Osteoblast (primary cell): ENCODE data around the gene BTBD2. TPM values are rescaled to one million over a fixed set of nuclear protein-coding genes. Genes with fewer than 3 reads are reported as not detected.

Source experiments
- DNase-seq: peaks from one replicate; pipeline ENCODE4 v3.0.0; 2011; ENCODE audit warnings: low spot score, mixed read lengths; ENCODE audit not compliant: insufficient read length; ENCODE audit errors: missing footprints
- H2AFZ ChIP-seq: 2 replicates; pipeline ENCODE4 v1.6.0; 2011; ENCODE audit warnings: mild to moderate bottlenecking, low read length
- H3K27ac ChIP-seq: 2 replicates; pipeline ENCODE4 v1.5.1; 2011; ENCODE audit warnings: mild to moderate bottlenecking, low read depth, low read length, moderate library complexity
- H3K27me3 ChIP-seq: 2 replicates; pipeline ENCODE4 v1.6.0; 2012; ENCODE audit warnings: mild to moderate bottlenecking, control low read depth, inconsistent platforms, low read length, moderate library complexity; ENCODE audit not compliant: insufficient read depth
- H3K36me3 ChIP-seq: 2 replicates; pipeline ENCODE4 v1.5.1; 2011; ENCODE audit warnings: mild to moderate bottlenecking, low read length, control low read depth, moderate library complexity; ENCODE audit not compliant: insufficient read depth
- H3K4me1 ChIP-seq: 2 replicates; pipeline ENCODE4 v1.5.1; 2011; ENCODE audit warnings: mild to moderate bottlenecking, low read length, control low read depth, moderate library complexity; ENCODE audit not compliant: insufficient read depth
- H3K4me2 ChIP-seq: 2 replicates; pipeline ENCODE4 v1.6.0; 2011; ENCODE audit warnings: mild to moderate bottlenecking, low read length; ENCODE audit not compliant: insufficient read depth
- H3K4me3 ChIP-seq: fragments of 200-600 bp; sonication (generic); 3 replicates; pipeline ENCODE4 v1.5.1; 2012; ENCODE audit warnings: mild to moderate bottlenecking, low read length, inconsistent platforms; ENCODE audit not compliant: insufficient read depth
- H3K79me2 ChIP-seq: 2 replicates; pipeline ENCODE4 v1.6.0; 2012; ENCODE audit warnings: mild to moderate bottlenecking, low read length, control low read depth, inconsistent platforms; ENCODE audit not compliant: insufficient read depth
- H3K9me3 ChIP-seq: 2 replicates; pipeline ENCODE4 v1.5.1; 2011; ENCODE audit warnings: low read depth, low read length, control low read depth
- H4K20me1 ChIP-seq: 2 replicates; pipeline ENCODE4 v1.6.0; 2012; ENCODE audit warnings: mild to moderate bottlenecking, low read length, control low read depth; ENCODE audit not compliant: insufficient read depth
- CTCF ChIP-seq: IDR thresholded peaks from 2 replicates; pipeline ENCODE4 v1.5.1; 2011; ENCODE audit warnings: mild to moderate bottlenecking, low read depth, low read length, moderate library complexity; ENCODE audit errors: extremely low read depth
- total RNA-seq: library from RNA; depleted of rRNA; stranded (reverse); fragments of >200 nt; gene quantifications from 2 replicates; pipeline ENCODE4 v1.2.3, GENCODE V29; 2012

Gene BTBD2
- total RNA-seq, 1 donor = 57.5 TPM

- no peak for TF ChIP-seq CTCF
- Histone ChIP-seq H3K4me3 (no peak overlapping the region), H3K79me2 (peaks cover 49% of the 10 kb centered on the region), H4K20me1 (peaks cover 81% of the 10 kb centered on the region), H3K36me3 (peaks cover 29% of the 10 kb centered on the region), H3K4me1 (peaks cover 21% of the 10 kb centered on the region), H3K27ac (no peak overlapping the region), H3K27me3 (no peaks in the 10 kb centered on the region), H3K4me2 (no peak overlapping the region), H3K9me3 (no peaks in the 10 kb centered on the region), H2AFZ (no peak overlapping the region)
- peak; percentile 84 for DNase-seq
These were observed 29.4 kb upstream of the BTBD2 start for GRCh38 chr19:2044709-2045500.

GRCh38 chr19:2043961-2044708 lies 28.6 kb upstream of the BTBD2 start:
- peaks cover 35% of the 10 kb centered on the region for H3K36me3 ChIP-seq

GRCh38 chr19:2043251-2043641 lies 27.7 kb upstream of the BTBD2 start:
- H3K27me3 ChIP-seq = no peaks in the 10 kb centered on the region
- H3K79me2 ChIP-seq = peaks cover 32% of the 10 kb centered on the region
- TF ChIP-seq CTCF = no peak
- H3K36me3 ChIP-seq = peaks cover 39% of the 10 kb centered on the region
- H4K20me1 ChIP-seq = peaks cover 64% of the 10 kb centered on the region
- H3K4me2 ChIP-seq = no peak overlapping the region
- DNase-seq = peak; percentile 73
- H2AFZ ChIP-seq = no peak overlapping the region
- H3K27ac ChIP-seq = no peak overlapping the region
- no peaks in the 10 kb centered on the region for H3K9me3 ChIP-seq
- no peak overlapping the region for H3K4me3 ChIP-seq
- peaks cover 11% of the 10 kb centered on the region for H3K4me1 ChIP-seq

More at GRCh38 chr19:2043961-2044708, 28.6 kb upstream of the BTBD2 start:
- H3K27me3 ChIP-seq = no peaks in the 10 kb centered on the region
- H3K4me1 ChIP-seq = peaks cover 14% of the 10 kb centered on the region
- H3K4me3 ChIP-seq = no peak overlapping the region
- H3K4me2 ChIP-seq = no peak overlapping the region
- H4K20me1 ChIP-seq = peaks cover 73% of the 10 kb centered on the region
- no peak for TF ChIP-seq CTCF
- DNase-seq = peak; percentile 87
- H3K79me2 ChIP-seq = peaks cover 41% of the 10 kb centered on the region
- no peak overlapping the region for H2AFZ ChIP-seq
- H3K27ac ChIP-seq = no peak overlapping the region
- no peaks in the 10 kb centered on the region for H3K9me3 ChIP-seq
